Body of pancreas (tissue), 4 donors: Measurements from ENCODE around the gene SYNJ1. TPM values are rescaled to one million over a fixed set of nuclear protein-coding genes. Genes with fewer than 3 reads are reported as not detected.
A peak's percentile ranks its signal among the peaks of the same experiment; 100 is the strongest.
"Not testable (repeated sequence)": the region's sequence is repeated elsewhere in the genome, so short reads cannot be mapped to it uniquely, and the experiment has no call there.

Experiments
- ATAC-seq: fragments of 150-250 bp; one replicate; pipeline ENCODE4 v1.9.1; 2016
- DNase-seq, 4 donors: peaks; one replicate each; pipeline ENCODE4 v3.0.0-alpha.2; 2019
- H3K27ac ChIP-seq, 4 donors: fragments of 200-600 bp; sonication (generic); 1 replicate in 3 of 4; 2 replicates in 1 of 4; pipeline versions ENCODE4 v1.5.1 to v1.6.1; 2016 to 2019; ENCODE audit warnings: mild to moderate bottlenecking in 1 of 4, mixed read lengths in 1 of 4, moderate library complexity in 1 of 4
- H3K27me3 ChIP-seq, 2 donors: fragments of 200-600 bp; sonication (generic); one replicate each; pipeline ENCODE4 v1.6.0; 2016; ENCODE audit warnings: mild to moderate bottlenecking in 1 of 2
- H3K36me3 ChIP-seq, 2 donors: fragments of 200-600 bp; sonication (generic); replicated peaks in 1 of 2; 2 replicates each; pipeline ENCODE4 v1.5.1; 2016; ENCODE audit warnings: low read depth in 2 of 2; ENCODE audit not compliant: insufficient read depth in 1 of 2
- H3K4me1 ChIP-seq: fragments of 200-600 bp; sonication (generic); one replicate; pipeline ENCODE4 v1.6.0; 2016
- H3K4me3 ChIP-seq, 2 donors: fragments of 200-600 bp; sonication (generic); 1 replicate in 1 of 2; 2 replicates in 1 of 2; pipeline ENCODE4 v1.5.1; 2016 to 2019
- H3K9me3 ChIP-seq, 3 donors: fragments of 200-600 bp; sonication (generic); 1 replicate in 2 of 3; 2 replicates in 1 of 3; pipeline ENCODE4 v1.5.1; 2016
- CTCF ChIP-seq, 7 experiments: fragments of 450-650 bp in 4 of 7; fragments of 200-600 bp in 3 of 7; sonication (generic) in 3 of 7; IDR thresholded peaks; one replicate each; pipeline ENCODE4 v1.5.1; 2016 to 2019; ENCODE audit warnings: antibody characterized with exemption in 7 of 7
- POLR2A ChIP-seq, 3 donors: fragments of 450-650 bp; IDR thresholded peaks; one replicate each; pipeline ENCODE4 v1.6.1; 2016; ENCODE audit warnings: antibody characterized with exemption in 3 of 3, mild to moderate bottlenecking in 2 of 3
- WGBS, 2 donors: methylation state at CpG; one replicate each; pipeline ENCODE4 v1.1.5; 2017; 5-methylcytosine and 5-hydroxymethylcytosine counted together
- intact Hi-C: fragments of 100-400 bp; cut with DNase I; formaldehyde crosslinking; loops from one replicate; pipeline ENCODE4 v1.15.1; 2023
- total RNA-seq, 2 donors: library from RNA; depleted of rRNA; stranded (reverse); fragments of >200 nt; gene quantifications; one replicate each; pipeline ENCODE4 v1.1.0, GENCODE V29; 2016

Gene SYNJ1
- total RNA-seq, 2 donors from 2014 or later, result 4.6 to 4.7 TPM

DNA sequence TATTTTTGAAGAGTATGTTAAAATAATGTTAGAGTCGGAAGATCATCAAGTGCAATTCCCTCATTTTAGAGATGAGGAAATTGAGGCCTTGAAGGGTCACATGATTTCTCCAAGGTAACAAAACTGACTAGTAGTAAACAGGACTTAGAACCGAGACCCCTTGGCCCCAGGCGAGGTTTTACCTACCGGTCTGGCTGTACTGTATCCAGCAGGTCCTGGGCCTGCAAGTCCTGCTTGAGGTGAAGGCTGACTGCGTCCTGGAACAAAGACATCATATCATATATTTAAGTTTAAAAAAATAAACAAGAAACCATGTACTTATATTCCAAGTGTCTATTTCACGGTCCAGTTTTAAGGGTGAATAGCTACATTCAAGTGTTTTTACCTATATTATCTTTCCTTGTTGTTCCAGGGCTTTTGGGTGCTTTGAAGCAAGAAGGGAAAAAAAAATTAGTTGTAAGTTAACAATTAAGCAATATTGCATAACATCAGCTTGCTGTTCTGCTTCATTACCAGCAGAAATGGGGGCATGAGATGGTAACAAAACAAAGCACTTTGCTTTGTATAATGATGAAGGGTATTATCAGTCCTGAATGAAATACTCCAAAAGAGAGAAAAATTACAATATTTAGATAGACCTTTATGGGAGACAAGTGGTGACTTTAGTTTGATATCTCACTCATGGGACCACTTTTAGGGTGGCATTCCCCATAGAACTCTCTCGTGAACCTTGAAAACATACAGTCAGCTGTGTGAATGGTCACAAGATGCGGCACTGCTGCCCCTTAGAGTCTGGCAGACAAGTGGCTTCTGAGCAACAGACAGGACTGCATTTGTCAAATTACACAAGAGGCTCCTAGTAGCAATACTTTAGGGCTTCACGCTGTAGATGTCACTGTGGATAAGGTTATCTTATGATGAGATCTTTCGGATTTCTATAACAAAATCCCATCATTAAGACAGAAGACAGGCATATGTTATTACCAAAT, 85.8 kb downstream of the SYNJ1 start:
- Histone ChIP-seq H3K4me3 (no peak overlapping the region), H3K9me3 (no peaks in the 10 kb centered on the region), H3K27me3 (no peaks in the 10 kb centered on the region), H3K4me1 (no peaks in the 10 kb centered on the region), H3K27ac (no peak overlapping the region), H3K36me3 (peaks cover 0 to 25% of the 10 kb centered on the region in 2 donors)
- ATAC-seq (no peak), DNase-seq (no peak)
- intact Hi-C loops, result no loop called here
- no peak for TF ChIP-seq CTCF (IDR thresholded peaks at IDR 0.05)
- TF ChIP-seq POLR2A (IDR thresholded peaks at IDR 0.05), result no peak
- WGBS, 2 donors, result 76 to 79% methylated on average over 10 of the region's 10 CpGs

DNA sequence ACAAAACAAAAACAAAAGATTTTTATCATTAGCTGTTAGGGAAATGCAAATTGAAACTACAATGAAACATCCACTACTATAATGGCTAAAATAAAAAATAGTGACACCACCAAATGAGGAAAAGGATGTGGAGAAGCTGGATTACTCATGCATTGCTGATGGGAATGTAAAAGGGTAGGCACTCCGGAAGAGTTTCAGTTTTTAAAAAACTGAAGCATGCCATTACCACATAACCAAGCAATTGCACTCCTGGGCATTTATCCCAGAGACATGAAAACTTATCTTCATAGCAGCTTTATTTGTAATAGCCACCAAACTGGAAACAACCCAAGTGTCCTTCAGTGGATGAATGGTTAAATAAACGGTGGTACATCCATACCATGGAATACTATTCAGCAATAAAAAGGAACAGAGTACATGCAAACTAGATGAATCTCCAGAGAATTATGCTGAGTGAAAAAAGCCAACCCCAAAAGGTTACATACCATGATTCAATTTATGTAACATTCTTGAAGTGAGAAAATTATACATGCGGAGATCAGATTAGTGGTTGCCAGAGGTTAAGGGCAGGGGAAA, 101.1 kb downstream of the SYNJ1 start:
- intact Hi-C loops, result no loop called here
- no peak for DNase-seq
- no peak overlapping the region for H3K27ac ChIP-seq
- WGBS, 2 donors, result 92 to 95% methylated on average over 3 of the region's 3 CpGs
- peaks cover 0 to 12% of the 10 kb centered on the region in 2 donors for H3K36me3 ChIP-seq
- no peak overlapping the region for H3K4me3 ChIP-seq
- H3K9me3 ChIP-seq, result no peaks in the 10 kb centered on the region
- TF ChIP-seq CTCF (IDR thresholded peaks at IDR 0.05) (no peak), POLR2A (IDR thresholded peaks at IDR 0.05) (no peak)
- ATAC-seq, result no peak
- H3K27me3 ChIP-seq, result no peaks in the 10 kb centered on the region
- no peaks in the 10 kb centered on the region for H3K4me1 ChIP-seq

GRCh38 chr21:32618218-32618617, 109.6 kb downstream of the SYNJ1 start:
- WGBS, 2 donors, result 48 to 60% methylated on average over 2 to 6 of the region's 6 CpGs
- ATAC-seq, result not testable (repeated sequence)

DNA sequence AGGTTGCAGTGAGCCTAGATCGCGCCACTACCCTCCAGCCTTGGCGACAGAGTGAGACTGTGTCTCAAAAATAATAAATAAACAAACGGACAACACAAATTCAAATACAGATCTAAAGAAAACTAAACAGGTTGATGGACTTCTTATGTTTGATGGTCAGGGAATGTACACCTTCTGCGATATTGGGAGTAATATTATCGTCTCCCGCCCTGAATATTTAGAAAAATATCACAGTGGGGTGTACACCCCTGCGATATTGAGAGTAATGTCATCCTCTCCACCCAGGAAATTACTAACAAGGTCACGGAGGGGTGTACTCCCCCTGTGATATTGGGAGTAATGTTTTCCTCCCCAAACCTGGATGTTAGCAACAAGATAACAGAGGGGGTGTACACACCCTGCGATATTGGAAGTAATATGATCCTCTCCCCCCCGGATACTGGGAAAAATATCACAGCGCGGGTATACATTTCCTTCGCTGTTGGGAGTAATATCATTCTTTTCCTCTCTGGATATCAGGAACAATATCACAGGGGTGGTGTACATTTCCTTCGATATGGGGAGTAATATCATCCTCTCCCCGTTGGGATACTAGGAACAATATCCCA, 114.3 kb downstream of the SYNJ1 start:
- intact Hi-C loops, result no loop called here
- peaks cover 0 to 4% of the 10 kb centered on the region in 2 donors for H3K36me3 ChIP-seq
- WGBS, 2 donors, result 59 to 61% methylated on average over 16 of the region's 16 CpGs
- ATAC-seq, result no peak
- no peaks in the 10 kb centered on the region for H3K27me3 ChIP-seq
- H3K9me3 ChIP-seq, result no peaks in the 10 kb centered on the region
- no peak for TF ChIP-seq POLR2A (IDR thresholded peaks at IDR 0.05)
- H3K27ac ChIP-seq, result peak overlapping the region; percentile 66 to 90 (median 83)
- DNase-seq, result no peak
- H3K4me1 ChIP-seq, result peaks cover 18% of the 10 kb centered on the region
- peak overlapping the region in 1 of 2 donors; percentile 95 for H3K4me3 ChIP-seq

More at GRCh38 chr21:32618218-32618617, 109.6 kb downstream of the SYNJ1 start:
- H3K4me1 ChIP-seq, DNase-seq, H3K27ac ChIP-seq, H3K36me3 ChIP-seq, H3K27me3 ChIP-seq, H3K4me3 ChIP-seq, intact Hi-C loops, H3K9me3 ChIP-seq: not testable (repeated sequence)

DNA sequence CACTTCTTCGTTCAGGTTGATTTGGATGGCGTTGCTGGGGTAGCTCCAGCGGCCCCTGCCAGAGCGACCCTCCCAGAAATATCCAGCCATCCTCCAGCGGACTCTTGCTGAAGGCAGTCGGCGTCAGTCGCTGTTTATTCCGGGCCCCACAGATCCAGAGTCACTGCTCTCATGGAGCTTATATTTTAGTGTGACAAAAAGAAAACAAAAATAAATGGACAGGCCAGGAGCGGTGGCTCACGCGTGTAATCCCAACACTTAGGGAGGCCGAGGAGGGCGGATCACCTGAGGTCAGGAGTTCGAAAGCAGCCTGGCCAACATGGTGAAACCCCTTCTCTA, 114.8 kb downstream of the SYNJ1 start:
- peak; percentile 12 for ATAC-seq
- intact Hi-C loops, result no loop called here
- no peak for TF ChIP-seq CTCF (IDR thresholded peaks at IDR 0.05)
- no peak for TF ChIP-seq POLR2A (IDR thresholded peaks at IDR 0.05)
- H3K4me3 ChIP-seq, result peak overlapping the region; percentile 82 to 95
- DNase-seq, result no peak
- peak overlapping the region; percentile 66 to 90 (median 83) for H3K27ac ChIP-seq
- peaks cover 0 to 4% of the 10 kb centered on the region in 2 donors for H3K36me3 ChIP-seq
- no peaks in the 10 kb centered on the region for H3K27me3 ChIP-seq
- H3K9me3 ChIP-seq, result no peaks in the 10 kb centered on the region
- 0 to 5% methylated on average over 15 of the region's 15 CpGs for WGBS, 2 donors
- H3K4me1 ChIP-seq, result peaks cover 18% of the 10 kb centered on the region
